Measurements from ENCODE around the gene BAIAP3. TPM values are rescaled to one million over a fixed set of nuclear protein-coding genes. Genes with fewer than 3 reads are reported as not detected.

BAIAP3 gene
- total RNA-seq, 1 donor from 2014 or later, result 3.9 TPM

DNA sequence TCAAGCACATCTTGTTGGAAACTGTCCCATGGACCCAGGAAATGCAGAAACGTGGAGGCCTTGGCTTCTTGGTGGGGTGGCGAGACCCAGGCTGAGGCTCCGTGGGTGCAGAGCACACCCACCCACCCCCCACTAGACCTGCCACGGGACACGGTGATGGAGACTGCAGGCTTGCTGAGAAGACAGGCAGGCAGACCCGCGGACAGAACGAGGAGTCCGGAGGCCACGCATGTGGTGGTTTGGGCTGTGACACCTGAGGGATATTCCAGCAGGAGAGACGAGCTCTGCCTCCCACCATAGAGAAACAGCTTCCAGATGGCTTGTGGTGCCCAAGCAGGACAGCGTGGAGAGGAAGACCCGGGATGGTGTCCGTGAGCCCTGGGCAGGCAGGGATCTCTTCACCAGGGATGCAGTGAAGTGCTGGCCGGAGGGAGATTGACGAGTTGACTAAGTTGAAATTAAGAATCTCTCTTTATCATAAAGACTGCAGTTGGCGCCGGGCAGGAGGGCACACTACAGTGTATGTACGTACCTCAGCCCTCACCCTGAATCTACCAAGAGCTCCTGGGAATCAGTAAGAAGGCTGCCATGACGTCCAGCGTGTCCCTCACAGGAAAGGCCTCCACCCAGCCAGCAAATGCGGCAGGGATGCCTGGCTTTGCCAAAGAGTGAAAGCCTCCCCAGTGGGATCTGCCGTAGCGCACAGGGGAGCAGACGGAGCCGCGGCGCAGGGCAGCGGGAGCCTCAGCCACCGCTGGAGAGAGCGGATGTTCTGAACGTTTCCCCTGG, 15.8 kb upstream of the BAIAP3 start:
- no peak overlapping the region for H3K27ac ChIP-seq (replicated peaks)
- H3K27me3 ChIP-seq (ENCODE audit: low read depth), result no peaks in the 10 kb centered on the region
- no peak for DNase-seq
- TF ChIP-seq, protein P1, sequence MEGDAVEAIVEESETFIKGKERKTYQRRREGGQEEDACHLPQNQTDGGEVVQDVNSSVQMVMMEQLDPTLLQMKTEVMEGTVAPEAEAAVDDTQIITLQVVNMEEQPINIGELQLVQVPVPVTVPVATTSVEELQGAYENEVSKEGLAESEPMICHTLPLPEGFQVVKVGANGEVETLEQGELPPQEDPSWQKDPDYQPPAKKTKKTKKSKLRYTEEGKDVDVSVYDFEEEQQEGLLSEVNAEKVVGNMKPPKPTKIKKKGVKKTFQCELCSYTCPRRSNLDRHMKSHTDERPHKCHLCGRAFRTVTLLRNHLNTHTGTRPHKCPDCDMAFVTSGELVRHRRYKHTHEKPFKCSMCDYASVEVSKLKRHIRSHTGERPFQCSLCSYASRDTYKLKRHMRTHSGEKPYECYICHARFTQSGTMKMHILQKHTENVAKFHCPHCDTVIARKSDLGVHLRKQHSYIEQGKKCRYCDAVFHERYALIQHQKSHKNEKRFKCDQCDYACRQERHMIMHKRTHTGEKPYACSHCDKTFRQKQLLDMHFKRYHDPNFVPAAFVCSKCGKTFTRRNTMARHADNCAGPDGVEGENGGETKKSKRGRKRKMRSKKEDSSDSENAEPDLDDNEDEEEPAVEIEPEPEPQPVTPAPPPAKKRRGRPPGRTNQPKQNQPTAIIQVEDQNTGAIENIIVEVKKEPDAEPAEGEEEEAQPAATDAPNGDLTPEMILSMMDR (IDR thresholded peaks at IDR 0.05; ENCODE audit: borderline replicate concordance), result no peak
- intact Hi-C loops (cut with micrococcal nuclease), result no loop called here
- H3K4me1 ChIP-seq, result peaks cover 24% of the 10 kb centered on the region
- H3K9me3 ChIP-seq (replicated peaks), result no peaks in the 10 kb centered on the region
- peaks cover 88% of the 10 kb centered on the region for H3K36me3 ChIP-seq
- no peak overlapping the region for H3K4me3 ChIP-seq

DNA sequence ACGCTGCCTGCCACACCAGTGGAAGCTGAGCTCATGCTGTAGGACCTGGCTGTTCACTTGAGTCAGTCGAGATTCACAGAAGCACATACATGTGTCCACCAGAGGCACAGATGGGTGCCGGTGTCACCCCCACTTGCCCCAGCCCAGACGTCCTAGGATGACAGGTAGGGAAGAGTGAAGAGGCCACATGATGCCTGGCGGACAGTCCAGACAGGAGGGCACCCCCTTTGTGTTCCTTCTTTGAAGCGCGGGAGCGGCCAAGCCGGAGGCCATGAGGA, 15.2 kb upstream of the BAIAP3 start:
- TF ChIP-seq, protein P1 (IDR thresholded peaks at IDR 0.05; ENCODE audit: borderline replicate concordance), result no peak
- DNase-seq, result no peak
- intact Hi-C loops (cut with micrococcal nuclease), result no loop called here
- Histone ChIP-seq H3K4me3 (no peak overlapping the region), H3K36me3 (peaks cover 94% of the 10 kb centered on the region), H3K9me3 (replicated peaks) (no peaks in the 10 kb centered on the region), H3K27me3 (ENCODE audit: low read depth) (no peaks in the 10 kb centered on the region), H3K4me1 (peaks cover 18% of the 10 kb centered on the region), H3K27ac (replicated peaks) (no peak overlapping the region)

DNA sequence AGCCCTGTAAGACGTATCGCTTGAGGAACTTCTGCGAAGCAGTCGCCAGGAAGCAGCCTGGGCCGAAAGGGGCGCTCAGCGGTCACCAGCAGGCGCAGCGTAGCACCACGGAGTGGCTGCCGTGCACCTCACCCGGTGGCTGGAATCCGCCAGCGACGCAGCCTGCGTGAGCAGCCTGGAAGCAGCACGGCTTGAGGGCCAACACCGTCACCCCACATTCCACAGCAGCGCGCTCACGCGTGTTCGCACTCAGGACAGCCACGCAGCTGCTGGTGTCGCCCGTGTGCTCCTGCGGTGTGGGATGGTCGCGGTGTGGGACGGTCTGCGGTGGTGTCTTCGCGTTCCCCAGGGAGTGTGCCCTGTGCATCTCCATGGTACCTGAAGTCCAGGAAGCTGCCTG, 14.4 kb upstream of the BAIAP3 start:
- Histone ChIP-seq H3K36me3 (peaks cover 97% of the 10 kb centered on the region), H3K4me1 (peaks cover 10% of the 10 kb centered on the region), H3K4me3 (no peak overlapping the region), H3K9me3 (replicated peaks) (no peaks in the 10 kb centered on the region), H3K27ac (replicated peaks) (no peak overlapping the region), H3K27me3 (ENCODE audit: low read depth) (no peaks in the 10 kb centered on the region)
- no peak for DNase-seq
- TF ChIP-seq, protein P1 (IDR thresholded peaks at IDR 0.05; ENCODE audit: borderline replicate concordance), result no peak
- intact Hi-C loops (cut with micrococcal nuclease), result no loop called here

DNA sequence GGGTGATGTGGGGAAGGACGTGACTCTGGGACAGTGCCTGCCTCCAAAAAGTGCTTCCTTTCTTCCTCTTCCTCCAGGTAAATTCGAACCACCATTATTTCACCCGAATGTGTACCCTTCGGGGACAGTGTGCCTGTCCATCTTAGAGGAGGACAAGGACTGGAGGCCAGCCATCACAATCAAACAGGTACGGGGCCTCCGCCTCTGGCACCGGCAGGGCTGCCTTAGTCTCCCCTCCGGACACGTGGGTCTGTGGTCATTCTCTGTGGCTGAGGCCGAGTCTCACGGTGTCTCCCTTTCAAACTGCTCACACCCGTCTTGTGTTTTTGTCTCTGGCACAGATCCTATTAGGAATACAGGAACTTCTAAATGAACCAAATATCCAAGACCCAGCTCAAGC, 13.3 kb upstream of the BAIAP3 start:
- H3K4me1 ChIP-seq, result no peaks in the 10 kb centered on the region
- TF ChIP-seq, protein P1 (IDR thresholded peaks at IDR 0.05; ENCODE audit: borderline replicate concordance), result no peak
- intact Hi-C loops (cut with micrococcal nuclease), result no loop called here
- no peaks in the 10 kb centered on the region for H3K27me3 ChIP-seq (ENCODE audit: low read depth)
- H3K36me3 ChIP-seq, result peaks cover 97% of the 10 kb centered on the region
- no peak overlapping the region for H3K4me3 ChIP-seq
- no peaks in the 10 kb centered on the region for H3K9me3 ChIP-seq (replicated peaks)
- no peak for DNase-seq
- no peak overlapping the region for H3K27ac ChIP-seq (replicated peaks)

DNA sequence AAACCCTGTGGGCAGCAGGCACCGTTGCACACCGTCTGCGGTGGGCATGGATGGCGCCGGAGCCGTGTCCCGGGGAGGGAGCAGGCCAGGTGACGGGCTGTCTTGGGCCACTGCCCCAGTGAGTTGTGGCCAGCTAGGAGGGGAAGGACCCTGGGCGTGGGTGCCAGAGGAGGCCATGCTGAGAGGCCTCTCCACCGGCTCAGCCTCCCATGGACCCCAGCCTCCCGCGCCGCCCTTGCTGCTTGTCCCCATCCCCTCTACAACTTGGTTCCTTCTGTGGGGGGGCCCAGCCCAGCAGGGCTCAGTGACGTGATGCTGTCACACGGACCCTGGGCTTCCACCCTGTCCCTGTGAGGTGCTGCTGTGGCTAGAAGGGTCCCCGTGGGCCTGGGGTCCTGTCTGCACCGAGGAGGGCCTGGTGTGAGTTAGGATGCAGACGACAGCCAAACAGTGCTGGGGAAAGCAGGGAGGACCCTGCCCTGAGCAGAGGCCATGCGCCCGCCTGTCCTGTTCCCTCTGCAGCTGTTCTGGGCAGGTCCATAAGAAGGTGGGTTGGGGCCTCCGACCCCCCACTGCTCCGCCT, 12.7 kb upstream of the BAIAP3 start:
- TF ChIP-seq, protein P1 (IDR thresholded peaks at IDR 0.05; ENCODE audit: borderline replicate concordance), result no peak
- DNase-seq, result no peak
- Histone ChIP-seq H3K36me3 (peaks cover 97% of the 10 kb centered on the region), H3K27me3 (ENCODE audit: low read depth) (no peaks in the 10 kb centered on the region), H3K9me3 (replicated peaks) (no peaks in the 10 kb centered on the region), H3K4me3 (no peak overlapping the region), H3K27ac (replicated peaks) (no peak overlapping the region), H3K4me1 (peaks cover 6% of the 10 kb centered on the region)
- intact Hi-C loops (cut with micrococcal nuclease), result no loop called here

Data from left ventricle myocardium inferior (tissue), 1 donor.